ENCODE measurements around the gene PILRB. TPM values are rescaled to one million over a fixed set of nuclear protein-coding genes. Genes with fewer than 3 reads are reported as not detected.
"Not testable (repeated sequence)": the region's sequence is repeated elsewhere in the genome, so short reads cannot be mapped to it uniquely, and the experiment has no call there.

Gene PILRB
- total RNA-seq, 1 donor from 2014 or later, result 13.4 TPM

- no peak for DNase-seq
Measured at GRCh38 chr7:100356416-100357068, 1.4 kb upstream of the PILRB start.

DNA sequence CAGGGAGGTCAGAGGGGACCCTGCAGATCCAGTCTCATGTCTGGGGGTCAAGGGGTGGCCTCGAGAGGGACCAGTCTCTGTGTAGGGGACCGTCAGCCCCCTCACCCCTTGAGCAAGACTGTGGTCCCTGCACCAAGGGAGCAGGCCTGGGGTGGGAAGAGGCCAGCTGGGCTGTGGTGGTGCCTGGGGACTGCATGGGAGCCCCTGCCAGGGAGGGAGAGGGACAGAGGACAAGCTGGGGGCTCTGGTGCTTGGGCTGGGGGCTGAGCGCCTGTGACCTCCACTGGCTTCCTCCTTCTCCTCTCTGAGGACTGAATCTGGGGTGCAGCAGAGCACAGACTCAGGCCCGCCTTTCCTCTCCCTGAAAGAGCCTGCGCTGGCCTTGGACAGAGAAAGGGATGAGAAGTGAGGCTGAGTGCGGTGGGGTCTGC, 771 bp upstream of the PILRB start:
- no peak for DNase-seq

DNA sequence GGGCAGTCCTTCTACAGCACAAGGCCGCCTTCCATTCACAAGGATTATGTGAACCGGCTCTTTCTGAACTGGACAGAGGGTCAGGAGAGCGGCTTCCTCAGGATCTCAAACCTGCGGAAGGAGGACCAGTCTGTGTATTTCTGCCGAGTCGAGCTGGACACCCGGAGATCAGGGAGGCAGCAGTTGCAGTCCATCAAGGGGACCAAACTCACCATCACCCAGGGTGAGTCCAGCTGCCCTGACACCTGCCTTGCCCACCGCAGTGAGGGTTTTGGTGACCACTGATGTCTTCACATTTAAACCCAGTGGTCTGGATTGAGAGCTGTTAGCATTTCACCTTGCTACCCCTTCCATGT, 918 bp downstream of the PILRB start:
- DNase-seq, result no peak

DNA sequence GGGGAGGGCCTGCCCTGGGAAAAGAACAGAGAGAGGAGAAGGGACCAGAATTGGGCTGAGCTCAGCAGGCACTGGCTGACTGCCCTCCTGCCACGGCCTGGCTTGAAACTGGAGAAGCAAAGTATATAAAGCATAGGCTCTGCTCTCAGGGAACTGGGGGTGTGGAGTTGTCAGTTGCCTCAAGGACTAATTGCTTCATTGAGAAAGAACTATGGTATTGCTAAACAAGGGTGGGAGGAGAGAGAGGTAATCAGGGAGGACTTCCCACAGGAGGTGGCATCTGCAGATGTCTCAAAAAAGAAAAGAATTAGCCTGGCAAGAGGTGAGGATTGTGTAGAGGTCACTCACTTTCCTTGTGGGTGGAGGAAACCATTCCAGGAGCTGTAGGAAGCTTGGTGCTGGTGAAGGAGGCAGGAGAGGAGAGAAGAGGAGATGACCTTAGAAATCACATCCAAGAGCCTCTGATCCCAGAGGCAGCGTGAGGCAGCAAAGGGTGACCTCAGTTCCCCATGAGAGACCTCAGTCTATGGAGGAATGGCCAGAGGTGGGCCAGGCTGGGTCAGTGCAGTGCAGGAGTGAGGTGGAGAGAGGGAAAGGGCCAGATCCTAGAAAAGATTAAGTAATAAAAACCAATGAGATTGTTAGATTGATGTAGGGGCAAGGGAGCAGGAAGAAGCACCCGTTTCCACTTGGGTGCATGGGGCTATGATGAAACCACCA, 2.4 kb downstream of the PILRB start:
- DNase-seq, result no peak

GRCh38 chr7:100363098-100363497, 5.2 kb downstream of the PILRB start:
- DNase-seq, result no peak

- DNase-seq, result not testable (repeated sequence)
Measured at GRCh38 chr7:100363797-100364196, 5.9 kb downstream of the PILRB start.

DNA sequence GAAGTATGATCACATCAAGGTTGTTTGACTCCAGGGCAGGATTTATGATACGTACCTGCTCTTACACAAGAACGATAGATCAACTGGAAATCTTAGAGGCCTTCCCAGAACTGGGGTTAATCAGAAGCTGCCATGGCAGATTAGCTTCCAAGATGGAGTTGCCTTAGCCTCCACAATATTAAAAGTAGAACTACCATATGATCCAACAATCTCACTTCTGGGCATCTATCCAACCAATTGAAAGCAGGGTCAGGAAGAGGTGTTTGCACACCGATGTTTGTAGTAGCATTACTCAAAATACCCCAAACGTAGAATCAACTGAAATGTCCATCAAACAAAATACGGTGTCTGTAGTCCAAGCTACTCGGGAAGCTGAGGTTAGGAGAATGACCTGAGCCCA, 6.6 kb downstream of the PILRB start:
- no peak for DNase-seq

DNA sequence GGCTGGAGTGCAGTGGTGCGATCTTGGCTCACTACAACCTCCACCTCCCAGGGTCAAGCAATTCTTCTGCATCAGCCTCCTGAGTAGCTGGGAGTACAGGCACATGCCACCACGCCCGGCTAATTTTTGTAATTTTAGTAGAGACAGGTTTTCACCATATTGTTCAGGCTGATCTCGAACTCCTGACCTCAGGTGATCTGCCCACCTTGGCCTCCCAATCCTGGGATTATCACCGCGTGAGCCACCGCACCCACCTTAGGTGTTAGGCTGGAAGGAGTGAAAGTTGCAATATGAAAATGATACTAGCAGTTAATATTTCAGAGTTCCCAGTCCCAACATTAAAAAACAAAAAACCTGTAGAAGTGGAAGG, 8.1 kb downstream of the PILRB start:
- not testable (repeated sequence) for DNase-seq

GRCh38 chr7:100366411-100367250, 8.7 kb downstream of the PILRB start:
- DNase-seq, result no peak

DNA sequence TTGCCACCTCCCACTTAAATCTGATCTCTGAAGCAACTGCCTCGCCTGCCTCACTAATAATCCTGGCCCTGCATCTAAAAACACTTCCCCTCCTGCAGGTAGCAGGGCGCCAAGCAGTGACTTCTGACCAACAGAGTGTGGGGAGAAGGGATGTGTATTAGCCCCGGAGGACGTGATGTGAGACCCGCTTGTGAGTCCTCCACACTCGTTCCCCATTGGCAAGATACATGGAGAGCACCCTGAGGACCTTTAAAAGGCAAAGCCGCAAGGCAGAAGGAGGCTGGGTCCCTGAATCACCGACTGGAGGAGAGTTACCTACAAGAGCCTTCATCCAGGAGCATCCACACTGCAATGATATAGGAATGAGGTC, 9.3 kb downstream of the PILRB start:
- no peak for DNase-seq

DNA sequence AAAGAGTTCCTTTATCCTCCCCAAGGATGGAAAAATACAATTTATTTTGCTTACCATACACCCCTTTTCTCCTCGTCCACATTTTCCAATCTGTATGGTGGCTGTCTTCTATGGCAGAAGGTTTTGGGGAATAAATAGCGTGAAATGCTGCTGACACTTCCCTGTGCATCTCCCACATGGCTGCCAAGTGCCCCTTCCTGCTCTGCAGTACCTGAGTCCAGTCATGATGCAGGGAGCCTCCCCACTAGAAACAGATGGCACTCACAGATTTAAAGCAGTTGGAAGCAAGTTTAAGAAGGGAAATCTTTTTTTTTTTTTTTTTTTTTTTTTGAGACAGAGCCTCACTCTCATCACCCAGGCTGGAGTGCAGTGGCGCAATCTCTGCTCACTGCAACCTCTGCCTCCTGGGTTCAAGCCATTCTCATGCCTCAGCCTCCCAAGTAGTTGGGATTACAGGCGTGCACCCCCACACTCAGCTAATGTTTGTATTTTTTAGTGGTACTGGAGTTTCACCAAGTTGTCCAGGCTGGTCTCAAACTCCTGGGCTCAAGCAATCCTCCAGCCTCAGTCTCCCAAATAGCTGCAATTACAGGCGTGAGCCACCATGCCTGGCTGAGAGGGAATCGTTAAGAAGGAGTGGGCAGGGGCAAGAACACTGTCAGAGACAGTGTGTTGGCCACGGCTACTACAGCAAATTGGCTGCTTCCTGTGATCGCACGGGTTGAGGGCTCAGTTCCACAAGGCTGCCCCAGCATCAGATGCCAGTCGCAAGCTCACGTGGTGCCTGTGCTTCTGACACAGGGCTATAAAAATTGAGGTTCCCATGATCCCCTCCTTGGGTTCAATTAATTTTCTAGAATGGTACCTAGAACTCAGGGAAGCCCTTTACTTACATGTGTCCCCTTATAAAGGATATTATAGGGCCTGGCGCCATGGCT, 10.0 kb downstream of the PILRB start:
- no peak for DNase-seq

GRCh38 chr7:100369105-100369504, 11.2 kb downstream of the PILRB start:
- DNase-seq, result no peak

DNA sequence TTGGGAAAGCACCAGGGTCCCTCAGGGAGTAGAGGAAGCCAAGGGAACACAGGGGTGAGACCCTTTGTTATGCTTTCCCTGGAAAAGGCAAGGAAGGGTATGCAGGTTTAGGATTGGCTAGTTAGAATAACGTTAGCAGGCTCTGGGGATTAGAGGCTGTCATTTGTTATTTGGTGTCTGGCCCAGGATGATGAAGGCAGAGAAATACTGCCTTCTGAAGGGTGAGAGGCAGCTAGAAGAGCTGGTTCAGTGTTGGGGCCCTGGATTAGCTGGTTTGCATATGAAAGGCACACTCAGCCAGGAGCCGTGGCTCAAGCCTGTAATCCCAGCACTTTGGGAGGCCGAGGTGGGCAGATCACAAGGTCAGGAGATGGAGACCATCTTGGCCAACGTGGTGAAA, 12.4 kb downstream of the PILRB start:
- DNase-seq, result no peak

GRCh38 chr7:100370746-100371145, 12.8 kb downstream of the PILRB start:
- DNase-seq, result no peak

DNA sequence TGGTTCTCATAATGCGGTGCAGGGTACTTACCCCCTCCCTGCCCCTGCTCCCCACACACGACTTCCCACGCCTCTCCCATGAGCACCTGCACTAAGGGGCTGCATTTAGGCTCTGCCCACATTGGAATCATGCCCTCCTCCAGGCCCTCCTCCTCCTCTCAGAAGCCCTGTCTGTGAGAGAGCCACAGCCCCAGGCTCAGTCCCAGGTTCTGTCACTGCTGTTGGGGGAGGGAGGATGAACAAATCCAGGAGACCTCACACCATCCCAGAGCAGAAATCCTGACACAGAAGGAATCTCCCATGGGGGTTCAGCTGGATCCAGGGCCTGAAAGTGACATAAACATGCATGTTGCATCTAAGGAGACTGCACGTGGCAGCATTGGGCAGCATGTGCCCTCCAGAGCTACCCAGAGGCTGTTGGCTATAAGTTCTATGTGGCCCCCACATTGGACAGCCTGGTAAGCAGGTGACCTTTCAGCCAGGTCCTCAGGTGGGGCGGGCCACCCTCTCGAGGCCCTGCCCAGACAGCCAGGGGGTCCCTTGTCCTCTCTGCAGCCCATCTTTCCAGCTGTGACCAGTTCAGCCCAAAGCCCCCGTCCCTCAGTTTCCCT, 13.7 kb downstream of the PILRB start:
- DNase-seq, result no peak

DNA sequence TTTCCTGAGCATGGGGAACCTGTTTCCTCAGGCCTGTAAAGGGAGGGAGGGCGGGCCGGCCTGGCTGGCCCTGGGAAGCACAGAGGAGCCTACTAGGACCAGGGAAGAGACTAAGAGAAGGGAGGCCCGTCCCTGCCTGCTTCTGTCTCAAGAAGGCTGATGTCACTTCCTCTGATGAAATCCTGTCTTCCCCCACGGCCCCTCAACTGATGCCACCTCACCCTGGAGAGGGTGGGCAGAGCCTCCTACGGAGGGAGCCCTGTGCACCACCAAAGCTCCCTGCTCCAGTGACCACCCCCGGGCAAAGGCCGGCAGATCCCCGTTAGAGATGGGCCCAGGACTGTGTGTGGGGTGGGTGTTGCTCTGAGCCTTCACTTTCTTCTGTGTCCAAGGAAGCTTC, 14.3 kb downstream of the PILRB start:
- no peak for DNase-seq

- DNase-seq, result no peak
Measured at GRCh38 chr7:100372694-100373093, 14.8 kb downstream of the PILRB start.

DNA sequence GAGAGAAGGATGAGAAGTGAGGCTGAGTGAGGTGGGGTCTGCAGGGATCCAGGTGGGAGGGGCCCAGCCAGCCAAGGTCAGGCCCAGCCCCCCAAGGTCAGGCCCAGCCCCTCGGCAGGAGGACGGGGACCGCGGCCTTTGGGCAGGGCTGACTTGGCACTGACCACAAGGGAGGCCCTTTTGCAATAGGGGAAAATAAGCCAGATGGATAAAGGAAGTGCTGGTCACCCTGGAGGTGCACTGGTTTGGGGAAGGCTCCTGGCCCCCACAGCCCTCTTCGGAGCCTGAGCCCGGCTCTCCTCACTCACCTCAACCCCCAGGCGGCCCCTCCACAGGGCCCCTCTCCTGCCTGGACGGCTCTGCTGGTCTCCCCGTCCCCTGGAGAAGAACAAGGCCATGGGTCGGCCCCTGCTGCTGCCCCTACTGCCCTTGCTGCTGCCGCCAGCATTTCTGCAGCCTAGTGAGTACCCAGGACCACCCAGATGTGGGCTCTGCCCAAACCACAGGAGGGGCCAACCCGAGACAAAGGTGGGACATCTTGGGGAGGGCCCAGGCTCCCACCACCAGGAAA, 15.4 kb downstream of the PILRB start, which contains the start of gene PILRA:
TSS of gene PILRA (plus strand) at position 227 of the 571 bp plus-strand sequence. CDS start at position 397, 170 bp downstream.
- no peak for DNase-seq

DNA sequence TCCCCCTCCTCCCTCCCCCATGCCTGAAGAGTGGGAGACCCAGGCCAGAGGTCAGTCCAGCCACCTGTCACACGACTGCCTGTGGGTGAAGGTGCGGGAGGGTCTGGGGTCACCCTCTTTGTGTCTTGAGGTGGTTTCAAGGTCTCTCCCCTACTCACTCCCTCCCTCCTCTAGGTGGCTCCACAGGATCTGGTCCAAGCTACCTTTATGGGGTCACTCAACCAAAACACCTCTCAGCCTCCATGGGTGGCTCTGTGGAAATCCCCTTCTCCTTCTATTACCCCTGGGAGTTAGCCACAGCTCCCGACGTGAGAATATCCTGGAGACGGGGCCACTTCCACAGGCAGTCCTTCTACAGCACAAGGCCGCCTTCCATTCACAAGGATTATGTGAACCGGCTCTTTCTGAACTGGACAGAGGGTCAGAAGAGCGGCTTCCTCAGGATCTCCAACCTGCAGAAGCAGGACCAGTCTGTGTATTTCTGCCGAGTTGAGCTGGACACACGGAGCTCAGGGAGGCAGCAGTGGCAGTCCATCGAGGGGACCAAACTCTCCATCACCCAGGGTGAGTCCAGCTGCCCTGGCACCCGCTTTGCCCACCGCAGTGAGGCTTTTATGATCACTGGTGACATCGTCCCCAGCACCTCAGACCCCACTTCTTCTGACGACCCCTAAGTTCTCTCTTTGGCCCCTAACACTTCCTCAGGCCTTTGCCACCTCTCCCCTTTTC, 16.1 kb downstream of the PILRB start:
- not testable (repeated sequence) for DNase-seq

GRCh38 chr7:100374601-100375000, 16.7 kb downstream of the PILRB start:
- no peak for DNase-seq

DNA sequence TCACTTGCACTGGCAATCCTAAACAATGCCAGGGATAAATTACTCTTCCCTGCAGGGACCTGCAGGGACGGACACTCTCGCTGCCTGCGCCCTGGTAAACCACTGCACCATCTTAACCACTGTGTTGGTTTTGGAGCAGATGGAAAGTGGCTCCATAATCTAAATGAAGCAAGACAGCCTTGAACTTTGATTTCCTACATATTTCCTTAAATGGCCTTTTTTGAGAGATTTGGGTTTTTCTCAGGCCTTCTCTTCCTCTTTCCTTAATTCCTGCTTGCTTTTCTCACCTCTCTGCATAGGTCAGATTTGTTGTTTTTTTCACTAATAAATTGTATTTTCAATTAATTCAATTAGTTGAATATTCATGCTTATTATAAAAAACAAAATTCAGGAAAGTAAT, 18.1 kb downstream of the PILRB start:
- no peak for DNase-seq
